HK-2 (cell line): ENCODE results near the gene GSC.
"Not testable (repeated sequence)": the region's sequence is repeated elsewhere in the genome, so short reads cannot be mapped to it uniquely, and the experiment has no call there.

Experiments used
- DNase-seq: peaks from one replicate; pipeline ENCODE4 v3.0.0-alpha.2; 2018; ENCODE audit not compliant: unreplicated experiment

The GSC gene

GRCh38 chr14:94769391-94770250 lies at the start of gene GSC:
Gene GSC, minus strand, starts transcription at chr14:94770113. Its CDS starts 98 bp downstream, at chr14:94770015.
- DNase-seq, result no peak

GRCh38 chr14:94819531-94819930 lies 49.6 kb upstream of the GSC start:
- DNase-seq, result no peak

GRCh38 chr14:94816113-94816512 lies 46.2 kb upstream of the GSC start:
- no peak for DNase-seq

GRCh38 chr14:94805680-94806288 lies 35.9 kb upstream of the GSC start:
- no peak for DNase-seq

GRCh38 chr14:94801225-94801624 lies 31.3 kb upstream of the GSC start:
- DNase-seq, result no peak

- not testable (repeated sequence) for DNase-seq
Measured at GRCh38 chr14:94800764-94801163, 30.9 kb upstream of the GSC start.

GRCh38 chr14:94797887-94798286 lies 28.0 kb upstream of the GSC start:
- no peak for DNase-seq

- no peak for DNase-seq
Measured at GRCh38 chr14:94796278-94796677, 26.4 kb upstream of the GSC start.

- no peak for DNase-seq
Measured at GRCh38 chr14:94795372-94795771, 25.5 kb upstream of the GSC start.

- no peak for DNase-seq
Measured at GRCh38 chr14:94793901-94794300, 24.0 kb upstream of the GSC start.

GRCh38 chr14:94787655-94788054 lies 17.7 kb upstream of the GSC start:
- DNase-seq, result no peak

GRCh38 chr14:94787092-94787491 lies 17.2 kb upstream of the GSC start:
- no peak for DNase-seq

GRCh38 chr14:94780536-94781399 lies 10.9 kb upstream of the GSC start:
- no peak for DNase-seq

GRCh38 chr14:94779713-94780112 lies 9.8 kb upstream of the GSC start:
- no peak for DNase-seq

- no peak for DNase-seq
Measured at GRCh38 chr14:94775871-94776210, 5.9 kb upstream of the GSC start.

- no peak for DNase-seq
Measured at GRCh38 chr14:94775091-94775870, 5.4 kb upstream of the GSC start.

GRCh38 chr14:94774344-94775090 lies 4.6 kb upstream of the GSC start:
- DNase-seq, result no peak

GRCh38 chr14:94773655-94774343 lies 3.9 kb upstream of the GSC start:
- DNase-seq, result no peak

GRCh38 chr14:94773061-94773648 lies 3.2 kb upstream of the GSC start:
- DNase-seq, result no peak

- no peak for DNase-seq
Measured at GRCh38 chr14:94772548-94772947, 2.6 kb upstream of the GSC start.
